H1 (cell line): ENCODE results near the gene GPC1. TPM values are rescaled to one million over a fixed set of nuclear protein-coding genes. Genes with fewer than 3 reads are reported as not detected.

ENCODE experiments used
- CTCF ChIA-PET: fragments of 300-600 bp; sonication (Branson Sonifier 250); formaldehyde crosslinking; loops from one replicate; lab custom pipeline; 2021; ENCODE audit not compliant: partially characterized antibody; lab: Charles Lee
- POLR2A ChIA-PET: fragments of 300-600 bp; sonication (Branson Sonifier 250); formaldehyde crosslinking; loops from one replicate; lab custom pipeline; 2021; ENCODE audit warnings: inconsistent platforms; ENCODE audit not compliant: partially characterized antibody; lab: Charles Lee
- DNase-seq, 2 experiments: peaks; one replicate each; pipeline versions ENCODE4 v3.0.0 to v3.0.0-alpha.2; 2010 to 2022; ENCODE audit warnings: low spot score in 2 of 2, low read depth in 1 of 2, mixed read lengths in 1 of 2
- FAIRE-seq: peaks from 2 replicates; lab custom pipeline; 2011; peaks lifted over from hg19 to GRCh38; lab: Jason Lieb, UNC
- H2AFZ ChIP-seq: 2 replicates; pipeline ENCODE4 v1.8.1; 2012; ENCODE audit warnings: low read length, inconsistent platforms
- H2AK5ac ChIP-seq: 2 replicates; pipeline ENCODE4 v1.6.1; 2013; ENCODE audit warnings: low read depth, low read length
- H2BK120ac ChIP-seq: replicated peaks from 2 replicates; pipeline ENCODE3; 2013; ENCODE audit warnings: low read depth, low read length, inconsistent platforms
- H2BK12ac ChIP-seq: 2 replicates; pipeline ENCODE4 v1.6.1; 2013; ENCODE audit warnings: low read depth, low read length
- H2BK15ac ChIP-seq: 2 replicates; pipeline ENCODE4 v1.6.1; 2013; ENCODE audit warnings: low read length
- H2BK20ac ChIP-seq: 2 replicates; pipeline ENCODE4 v1.6.1; 2013; ENCODE audit warnings: low read length
- H2BK5ac ChIP-seq: 2 replicates; pipeline ENCODE4 v1.6.1; 2013; ENCODE audit warnings: low read depth, low read length
- H3K14ac ChIP-seq: 2 replicates; pipeline ENCODE4 v1.6.1; 2013; ENCODE audit warnings: inconsistent platforms; ENCODE audit not compliant: insufficient read length
- H3K18ac ChIP-seq: 2 replicates; pipeline ENCODE4 v1.6.1; 2013; ENCODE audit warnings: low read length; ENCODE audit errors: extremely low read depth
- H3K23ac ChIP-seq: 2 replicates; pipeline ENCODE4 v1.6.1; 2013; ENCODE audit warnings: inconsistent platforms; ENCODE audit not compliant: insufficient read length
- H3K23me2 ChIP-seq: 2 replicates; pipeline ENCODE4 v1.6.1; 2013; ENCODE audit warnings: low read depth, low read length
- H3K27ac ChIP-seq: 2 replicates; pipeline ENCODE4 v1.6.1; 2011; ENCODE audit warnings: low read depth, low read length, inconsistent platforms
- H3K27me3 ChIP-seq, 4 experiments: replicated peaks in 1 of 4; 1 replicate in 1 of 4; 2 replicates in 3 of 4; pipeline versions ENCODE4 v1.6.1 to v1.8.1; 2011 to 2013; ENCODE audit warnings: low read length in 3 of 4, mild to moderate bottlenecking in 3 of 4, inconsistent platforms in 2 of 4, mixed read lengths in 2 of 4, moderate library complexity in 1 of 4; ENCODE audit not compliant: control insufficient read depth in 3 of 4, insufficient read depth in 3 of 4; ENCODE audit errors: extremely low read depth in 1 of 4
- H3K36me3 ChIP-seq, 4 experiments: 2 replicates each; pipeline versions ENCODE4 v1.6.1 to v1.8.1; 2011 to 2013; ENCODE audit warnings: mild to moderate bottlenecking in 4 of 4, low read length in 3 of 4, moderate library complexity in 2 of 4, control low read depth in 1 of 4, inconsistent platforms in 1 of 4; ENCODE audit not compliant: insufficient read depth in 4 of 4, control insufficient read depth in 2 of 4
- H3K4ac ChIP-seq: replicated peaks from 2 replicates; pipeline ENCODE3; 2013; ENCODE audit warnings: low read length, low read depth, mixed read lengths, inconsistent platforms; ENCODE audit not compliant: insufficient read length
- H3K4me1 ChIP-seq, 4 experiments: replicated peaks in 1 of 4; 1 replicate in 1 of 4; 2 replicates in 3 of 4; pipeline versions ENCODE4 v1.6.1 to v1.8.1; 2011 to 2013; ENCODE audit warnings: low read length in 3 of 4, inconsistent platforms in 2 of 4, mixed read lengths in 1 of 4; ENCODE audit not compliant: insufficient read depth in 4 of 4, control insufficient read depth in 3 of 4
- H3K4me2 ChIP-seq, 2 experiments: 2 replicates each; pipeline versions ENCODE4 v1.6.1 to v1.8.1; 2011 to 2013; ENCODE audit warnings: low read depth in 2 of 2, low read length in 2 of 2, control low read depth in 1 of 2, inconsistent platforms in 1 of 2, mild to moderate bottlenecking in 1 of 2; ENCODE audit not compliant: insufficient read depth in 1 of 2
- H3K4me3 ChIP-seq, 4 experiments: fragments of 200-600, 300-600 bp in 1 of 4; sonication (generic), shearing (Covaris generic), sonication (Bioruptor Twin) in 1 of 4; 2 replicates each; pipeline versions ENCODE4 v1.5.1 to v1.8.1; 2011 to 2016; ENCODE audit warnings: low read length in 4 of 4, low read depth in 3 of 4, control low read depth in 2 of 4, inconsistent platforms in 2 of 4, mild to moderate bottlenecking in 2 of 4, mixed read lengths in 1 of 4, moderate library complexity in 1 of 4; ENCODE audit not compliant: insufficient read depth in 2 of 4; ENCODE audit errors: extremely low read depth in 1 of 4
- H3K56ac ChIP-seq: replicated peaks from 2 replicates; pipeline ENCODE3; 2013; ENCODE audit warnings: low read depth, mild to moderate bottlenecking, mixed read lengths, low read length, inconsistent platforms; ENCODE audit not compliant: insufficient read length
- H3K79me1 ChIP-seq: 2 replicates; pipeline ENCODE4 v1.6.1; 2013; ENCODE audit warnings: low read depth, low read length, control low read depth
- H3K79me2 ChIP-seq, 2 experiments: 2 replicates each; pipeline versions ENCODE4 v1.6.1 to v1.8.1; 2012 to 2013; ENCODE audit warnings: low read length in 2 of 2, mild to moderate bottlenecking in 2 of 2, inconsistent platforms in 1 of 2; ENCODE audit not compliant: insufficient read depth in 2 of 2, control insufficient read depth in 1 of 2
- H3K9ac ChIP-seq, 4 experiments: replicated peaks in 1 of 4; 1 replicate in 1 of 4; 2 replicates in 3 of 4; pipeline versions ENCODE4 v1.6.1 to v1.8.1; 2011 to 2013; ENCODE audit warnings: low read depth in 3 of 4, low read length in 3 of 4, control low read depth in 2 of 4, mild to moderate bottlenecking in 2 of 4, moderate library complexity in 2 of 4, inconsistent platforms in 1 of 4; ENCODE audit errors: extremely low read depth in 1 of 4
- H3K9me3 ChIP-seq, 2 experiments: 2 replicates each; pipeline versions ENCODE4 v1.6.1 to v1.8.1; 2012 to 2013; ENCODE audit warnings: mild to moderate bottlenecking in 2 of 2, moderate library complexity in 2 of 2, control low read depth in 1 of 2, inconsistent platforms in 1 of 2, low read depth in 1 of 2, low read length in 1 of 2, mixed read lengths in 1 of 2; ENCODE audit not compliant: insufficient read depth in 2 of 2
- H4K20me1 ChIP-seq, 2 experiments: replicated peaks in 1 of 2; 2 replicates each; pipeline versions ENCODE3 to v1.8.1; 2011 to 2013; ENCODE audit warnings: inconsistent platforms in 2 of 2, low read length in 2 of 2, mild to moderate bottlenecking in 1 of 2; ENCODE audit not compliant: insufficient read depth in 2 of 2, control insufficient read depth in 1 of 2
- H4K5ac ChIP-seq: 2 replicates; pipeline ENCODE4 v1.6.1; 2013; ENCODE audit warnings: low read length, low read depth, mixed read lengths, inconsistent platforms; ENCODE audit not compliant: insufficient read length
- H4K8ac ChIP-seq: 2 replicates; pipeline ENCODE4 v1.8.0; 2013; ENCODE audit warnings: mild to moderate bottlenecking, moderate library complexity, low read length, inconsistent platforms; ENCODE audit not compliant: insufficient read depth; ENCODE audit errors: extremely low read depth
- H4K91ac ChIP-seq: replicated peaks from 2 replicates; pipeline ENCODE3; 2013; ENCODE audit warnings: low read length, mixed read lengths, inconsistent platforms; ENCODE audit not compliant: insufficient read length
- ATF3 ChIP-seq: IDR thresholded peaks from 2 replicates; pipeline ENCODE4 v1.6.1; 2011; ENCODE audit warnings: low read depth, mild to moderate bottlenecking, low read length; ENCODE audit not compliant: insufficient read depth
- E2F6 ChIP-seq: IDR thresholded peaks from 2 replicates; pipeline ENCODE4 v1.6.1; 2012; ENCODE audit warnings: inconsistent platforms
- EGR1 ChIP-seq: IDR thresholded peaks from 2 replicates; pipeline ENCODE4 v1.6.1; 2011; ENCODE audit warnings: low read depth, low read length, borderline replicate concordance
- HDAC2 ChIP-seq, 2 experiments: fragments of 300-600 bp in 1 of 2; sonication (generic) in 1 of 2; IDR thresholded peaks; 2 replicates each; pipeline ENCODE4 v1.6.1; 2011 to 2012; ENCODE audit warnings: low read depth in 2 of 2, low read length in 2 of 2, mild to moderate bottlenecking in 2 of 2, moderate library complexity in 2 of 2, borderline replicate concordance in 1 of 2, inconsistent platforms in 1 of 2
- HDAC6 ChIP-seq: IDR thresholded peaks from one replicate; pipeline ENCODE4 v1.7.1; 2012; ENCODE audit warnings: low read depth, mild to moderate bottlenecking, inconsistent platforms, low read length, moderate library complexity
- JUN ChIP-seq: IDR thresholded peaks from 2 replicates; pipeline ENCODE4 v1.6.1; 2011; ENCODE audit warnings: low read depth, mild to moderate bottlenecking, improper control_type of control experiment, low read length
- JUND ChIP-seq: IDR thresholded peaks from 2 replicates; pipeline ENCODE4 v1.6.1; 2011; ENCODE audit warnings: mild to moderate bottlenecking, improper control_type of control experiment, low read length
- MAX ChIP-seq: IDR thresholded peaks from 2 replicates; pipeline ENCODE4 v1.6.1; 2012; ENCODE audit warnings: inconsistent platforms
- PHF8 ChIP-seq: fragments of 200-600 bp; sonication (generic); conservative IDR thresholded peaks from 2 replicates; pipeline ENCODE4 v1.7.1; 2012; ENCODE audit warnings: low read depth, mild to moderate bottlenecking, inconsistent platforms, low read length, moderate library complexity
- TAF1 ChIP-seq: IDR thresholded peaks from 2 replicates; pipeline ENCODE4 v1.6.1; 2011; ENCODE audit warnings: mild to moderate bottlenecking, low read depth, low read length
- WGBS, 2 experiments: shearing (Covaris generic) in 1 of 2; methylation state at CpG; one replicate each; pipeline versions ENCODE4 v1.1.6 to v1.1.7; 2013 to 2015; ENCODE audit warnings: low lambda C conversion rate in 2 of 2, mixed read lengths in 2 of 2, inconsistent platforms in 1 of 2, low coverage in 1 of 2, missing lambda C conversion rate in 1 of 2; ENCODE audit not compliant: insufficient replicate concordance in 2 of 2, insufficient coverage in 1 of 2, insufficient read length in 1 of 2; ENCODE audit errors: extremely low coverage in 1 of 2, missing lambda C conversion rate in 1 of 2; 5-methylcytosine and 5-hydroxymethylcytosine counted together
- polyA plus RNA-seq, 7 experiments: library from polyadenylated mRNA; depleted of rRNA in 3 of 7; stranded (reverse) in 5 of 7; unstranded in 2 of 7; fragments of >200 nt in 5 of 7; fragments of 200-250 nt in 2 of 7; gene quantifications; 1 replicate in 5 of 7; 2 replicates in 1 of 7; 4 replicates in 1 of 7; pipeline versions ENCODE4 v1.2.1 to v1.2.3, GENCODE V29; 2011 to 2013; ENCODE audit warnings: missing spikeins in 2 of 7, mixed read lengths in 2 of 7
- total RNA-seq: library from RNA; stranded (reverse); fragmentation: NEBNext Ultra II Directional; extraction: Animal tissue kit (Norgen Biotek cat#: 25700); gene quantifications from 2 replicates; pipeline ENCODE4 v1.2.1, GENCODE V29; 2021

Gene GPC1
- total and polyA plus RNA-seq, 2 of the 8 experiments (the other 6 are each of a cell fraction or from before 2014, with no cell fraction given) = 21.9 to 28.3 TPM

GRCh38 chr2:240499309-240500301 is 64.1 kb downstream of the GPC1 start:
- Histone ChIP-seq H3K9me3 (peaks cover 4 to 13% of the 10 kb centered on the region in 2 experiments; a peak in 3 of 4 replicates), H4K8ac (no peak overlapping the region), H3K56ac (no peak overlapping the region), H2AFZ (no peak overlapping the region), H3K27me3 (0 out of 7 replicates have a peak, but pooled peaks cover 0 to 3% (median 0%) of the 10 kb centered on the region in 4 experiments), H2BK12ac (no peak overlapping the region), H3K4ac (no peak overlapping the region), H3K4me1 (no peaks in the 10 kb centered on the region), H4K20me1 (peaks cover 0 to 3% of the 10 kb centered on the region in 2 experiments), H3K79me1 (no peaks in the 10 kb centered on the region), H3K14ac (no peak overlapping the region), H3K23me2 (no peaks in the 10 kb centered on the region), H2BK20ac (no peak overlapping the region), H4K91ac (no peak overlapping the region), H2BK5ac (no peak overlapping the region), H2BK15ac (no peak overlapping the region), H3K27ac (no peak overlapping the region), H3K9ac (no peak overlapping the region), H3K4me2 (no peak overlapping the region), H3K18ac (no peak overlapping the region), H3K79me2 (no peaks in the 10 kb centered on the region), H2BK120ac (no peak overlapping the region), H3K36me3 (no peaks in the 10 kb centered on the region), H3K4me3 (no peak overlapping the region), H2AK5ac (no peak overlapping the region), H3K23ac (no peak overlapping the region), H4K5ac (no peak overlapping the region)
- ChIA-PET CTCF (no interaction called here), POLR2A (no interaction called here)
- DNase-seq (no peak), FAIRE-seq (no peak)
- 93% methylated on average over 29 of the region's 32 CpGs; no CpG with 5 or more reads in 1 of the 2 experiments for WGBS, 2 experiments
- TF ChIP-seq HDAC2 (IDR thresholded peaks at IDR 0.05; ENCODE audit: borderline replicate concordance in 1 of 2, low read depth in 2 of 2, low read length in 2 of 2) (no peak), ATF3 (no peak), TAF1 (no peak), JUN (no peak), PHF8 (no peak), E2F6 (no peak), EGR1 (no peak), JUND (no peak), HDAC6 (no peak), MAX (no peak)
